ENCODE measurements around the gene NEIL1. TPM values are rescaled to one million over a fixed set of nuclear protein-coding genes. Genes with fewer than 3 reads are reported as not detected.

The NEIL1 gene
- total RNA-seq, 1 experiment from 2014 or later: 9.5 TPM

DNA sequence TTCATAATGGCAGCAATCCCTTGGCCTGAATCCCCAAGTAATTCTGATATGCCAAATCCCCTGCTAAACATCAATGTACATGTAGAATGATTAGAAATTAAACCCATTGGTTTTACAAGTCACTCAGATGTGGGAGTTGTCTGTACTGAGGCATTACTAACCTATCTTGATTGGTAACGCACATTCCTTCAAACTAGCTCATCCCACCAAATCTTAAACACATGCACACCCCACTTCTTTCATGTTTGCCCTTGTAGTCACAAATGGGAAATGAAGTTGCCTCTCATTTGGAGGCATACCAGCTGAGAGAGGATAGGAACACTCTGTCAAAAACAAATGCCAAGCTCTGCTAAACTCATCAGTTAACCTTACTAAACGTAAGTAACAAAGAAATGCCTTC is 50.7 kb downstream of the NEIL1 start:
- Mint-ChIP-seq H3K4me3 (ENCODE audit: unreplicated experiment) (no peak overlapping the region), H3K27ac (ENCODE audit: low read depth, unreplicated experiment) (no peak overlapping the region), H3K9me3 (ENCODE audit: unreplicated experiment) (no peaks in the 10 kb centered on the region), H3K36me3 (ENCODE audit: insufficient read depth, unreplicated experiment) (peaks cover 97% of the 10 kb centered on the region), H3K27me3 (ENCODE audit: insufficient read depth, unreplicated experiment) (no peaks in the 10 kb centered on the region), H3K4me1 (ENCODE audit: insufficient read depth, unreplicated experiment) (no peaks in the 10 kb centered on the region)
- ChIA-PET CTCF (interaction anchor here (0.7 kb wide), 1 partner anchor 40 kb away, joined by 3 read pairs; no protein-coding TSS in a partner anchor), POLR2A (interaction anchor here (1.0 to 1.2 kb wide), 2 partner anchors 23 to 29 kb away, joined by 3 to 4 read pairs; partner anchors contain the start of gene MAN2C1)
- intact Hi-C loops (cut with micrococcal nuclease): no loop called here
- DNase-seq (ENCODE audit: unreplicated experiment): no peak
- TF ChIP-seq, protein P1, sequence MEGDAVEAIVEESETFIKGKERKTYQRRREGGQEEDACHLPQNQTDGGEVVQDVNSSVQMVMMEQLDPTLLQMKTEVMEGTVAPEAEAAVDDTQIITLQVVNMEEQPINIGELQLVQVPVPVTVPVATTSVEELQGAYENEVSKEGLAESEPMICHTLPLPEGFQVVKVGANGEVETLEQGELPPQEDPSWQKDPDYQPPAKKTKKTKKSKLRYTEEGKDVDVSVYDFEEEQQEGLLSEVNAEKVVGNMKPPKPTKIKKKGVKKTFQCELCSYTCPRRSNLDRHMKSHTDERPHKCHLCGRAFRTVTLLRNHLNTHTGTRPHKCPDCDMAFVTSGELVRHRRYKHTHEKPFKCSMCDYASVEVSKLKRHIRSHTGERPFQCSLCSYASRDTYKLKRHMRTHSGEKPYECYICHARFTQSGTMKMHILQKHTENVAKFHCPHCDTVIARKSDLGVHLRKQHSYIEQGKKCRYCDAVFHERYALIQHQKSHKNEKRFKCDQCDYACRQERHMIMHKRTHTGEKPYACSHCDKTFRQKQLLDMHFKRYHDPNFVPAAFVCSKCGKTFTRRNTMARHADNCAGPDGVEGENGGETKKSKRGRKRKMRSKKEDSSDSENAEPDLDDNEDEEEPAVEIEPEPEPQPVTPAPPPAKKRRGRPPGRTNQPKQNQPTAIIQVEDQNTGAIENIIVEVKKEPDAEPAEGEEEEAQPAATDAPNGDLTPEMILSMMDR (IDR thresholded peaks at IDR 0.05; ENCODE audit: unreplicated experiment): no peak
- BruUV-seq (replicated peaks): no TSS peak

DNA sequence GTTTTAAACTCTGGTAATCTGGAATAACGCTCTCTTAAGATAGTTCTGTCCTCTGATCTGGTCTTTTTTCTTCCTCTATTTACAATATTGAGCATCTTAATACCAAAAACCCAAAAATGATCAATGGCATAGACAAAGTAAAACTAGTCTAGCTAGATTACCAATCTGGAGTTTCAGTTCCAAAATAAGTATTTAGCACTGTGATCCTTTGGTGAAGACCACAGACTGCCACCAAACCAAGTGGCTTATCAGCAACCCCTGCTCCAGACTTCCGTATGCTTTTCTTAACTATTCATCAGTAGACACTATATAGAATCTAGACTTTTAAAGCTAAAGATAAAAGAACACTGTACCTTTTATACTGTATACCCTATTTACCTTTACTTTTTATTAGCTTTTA is 57.1 kb downstream of the NEIL1 start:
- DNase-seq (ENCODE audit: unreplicated experiment): no peak
- peaks cover 99% of the 10 kb centered on the region for H3K36me3 Mint-ChIP-seq (ENCODE audit: insufficient read depth, unreplicated experiment)
- H3K27ac Mint-ChIP-seq (ENCODE audit: low read depth, unreplicated experiment): peak overlapping the region; percentile 69
- H3K4me1 Mint-ChIP-seq (ENCODE audit: insufficient read depth, unreplicated experiment): no peaks in the 10 kb centered on the region
- TF ChIP-seq, protein P1 (IDR thresholded peaks at IDR 0.05; ENCODE audit: unreplicated experiment): no peak
- ChIA-PET POLR2A (interaction anchor here (1.0 kb wide), 1 partner anchor 35 kb away, joined by 7 read pairs; the partner anchor contains the start of gene MAN2C1), CTCF (no interaction called here)
- H3K4me3 Mint-ChIP-seq (ENCODE audit: unreplicated experiment): no peak overlapping the region
- no peaks in the 10 kb centered on the region for H3K9me3 Mint-ChIP-seq (ENCODE audit: unreplicated experiment)
- H3K27me3 Mint-ChIP-seq (ENCODE audit: insufficient read depth, unreplicated experiment): no peaks in the 10 kb centered on the region
- BruUV-seq (replicated peaks): no TSS peak
- intact Hi-C loops (cut with micrococcal nuclease): no loop called here

Small RNA genes lying within 50 kb of the gene (microRNA-seq; reads per million reads assigned to microRNA genes)
- not detected for gene MIR631

Other genes starting within 250 kb of the NEIL1 start
- gene C15orf39, start 145.2 kb upstream of the NEIL1 start, total RNA-seq (2022): 13.3 and 17.2 TPM in 2 replicates
- not detected in 2 replicates for gene GOLGA6C, start 88.7 kb upstream of the NEIL1 start, total RNA-seq (2022)
- gene GOLGA6D, start 64.2 kb upstream of the NEIL1 start, total RNA-seq (2022): not detected in 2 replicates
- gene COMMD4, start 11.0 kb upstream of the NEIL1 start, total RNA-seq (2022): 43.9 and 47.3 TPM in 2 replicates
- 163 and 165 TPM in 2 replicates for gene MAN2C1, start 21.6 kb downstream of the NEIL1 start, total RNA-seq (2022)
- 32.5 and 45.5 TPM in 2 replicates for gene SIN3A, start 104.7 kb downstream of the NEIL1 start, total RNA-seq (2022)
- gene PTPN9, start 232.3 kb downstream of the NEIL1 start, total RNA-seq (2022): 31.6 and 33.0 TPM in 2 replicates

Data from MCF 10A (cell line).